SKM-1 (cell line): Measurements from ENCODE around the gene RBBP8.

Source experiments
- DNase-seq: peaks from one replicate; lab custom pipeline; 2025; ENCODE audit not compliant: unreplicated experiment; lab: John Stamatoyannopoulos, UW

The RBBP8 gene

DNA sequence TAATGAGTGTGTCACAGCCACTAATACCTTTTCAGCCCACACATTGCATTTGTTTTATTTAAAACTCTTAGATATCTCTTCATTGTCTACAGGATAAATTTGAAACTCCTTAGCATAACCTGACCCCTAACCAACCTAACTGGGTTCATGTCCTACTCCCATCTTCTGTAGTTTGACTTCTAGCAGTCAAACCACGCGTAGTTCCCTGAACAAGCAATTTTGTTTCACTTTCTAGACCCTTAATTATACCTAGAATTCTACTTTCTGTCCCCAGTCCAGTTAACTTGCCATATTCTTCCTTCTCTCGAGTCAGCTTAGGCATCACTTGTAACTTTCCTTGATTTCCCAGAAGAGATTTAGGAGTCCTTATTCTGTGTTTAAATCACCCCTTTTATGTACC, 55.1 kb downstream of the RBBP8 start:
- DNase-seq: no peak

- DNase-seq: no peak
These were observed 65.2 kb downstream of the RBBP8 start for GRCh38 chr18:22998344-22998743.

- DNase-seq: no peak
These were observed 66.1 kb downstream of the RBBP8 start for GRCh38 chr18:22999212-22999611.

GRCh38 chr18:22999647-23000046, 66.5 kb downstream of the RBBP8 start:
- no peak for DNase-seq

- no peak for DNase-seq
These were observed 70.2 kb downstream of the RBBP8 start for GRCh38 chr18:23003289-23003688.

GRCh38 chr18:23012249-23012648, 79.1 kb downstream of the RBBP8 start:
- no peak for DNase-seq

- DNase-seq: no peak
These were observed 87.6 kb downstream of the RBBP8 start for GRCh38 chr18:23020555-23021294.

- no peak for DNase-seq
These were observed 88.5 kb downstream of the RBBP8 start for GRCh38 chr18:23021623-23022022.

DNA sequence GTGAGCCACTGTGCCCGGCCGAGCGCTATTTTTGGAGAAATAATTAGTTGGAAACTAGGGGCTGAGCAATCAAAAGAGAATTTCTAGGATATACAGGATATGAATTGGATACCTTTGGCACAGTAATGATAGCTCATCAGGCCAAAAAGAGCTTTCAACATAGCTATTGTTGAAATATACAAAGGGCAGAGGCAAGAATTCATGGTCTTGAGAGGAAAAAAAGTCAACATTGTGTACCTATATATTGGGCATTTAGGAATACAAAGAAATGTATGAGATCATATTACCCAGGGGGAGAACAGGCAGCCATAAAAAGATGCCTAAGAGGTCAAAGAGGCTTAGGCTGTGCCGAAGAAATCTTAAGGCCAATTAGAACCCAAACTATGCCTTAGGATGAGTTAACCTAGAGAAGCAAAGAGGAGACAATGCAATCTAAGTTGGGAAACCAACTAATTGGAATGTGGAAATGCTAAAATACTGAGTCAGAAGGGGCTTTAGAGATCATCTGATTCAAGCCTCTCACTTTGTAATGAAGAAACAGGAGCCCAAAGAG, 99.0 kb downstream of the RBBP8 start:
- no peak for DNase-seq

- DNase-seq: no peak
These were observed 99.9 kb downstream of the RBBP8 start for GRCh38 chr18:23033056-23033455.

DNA sequence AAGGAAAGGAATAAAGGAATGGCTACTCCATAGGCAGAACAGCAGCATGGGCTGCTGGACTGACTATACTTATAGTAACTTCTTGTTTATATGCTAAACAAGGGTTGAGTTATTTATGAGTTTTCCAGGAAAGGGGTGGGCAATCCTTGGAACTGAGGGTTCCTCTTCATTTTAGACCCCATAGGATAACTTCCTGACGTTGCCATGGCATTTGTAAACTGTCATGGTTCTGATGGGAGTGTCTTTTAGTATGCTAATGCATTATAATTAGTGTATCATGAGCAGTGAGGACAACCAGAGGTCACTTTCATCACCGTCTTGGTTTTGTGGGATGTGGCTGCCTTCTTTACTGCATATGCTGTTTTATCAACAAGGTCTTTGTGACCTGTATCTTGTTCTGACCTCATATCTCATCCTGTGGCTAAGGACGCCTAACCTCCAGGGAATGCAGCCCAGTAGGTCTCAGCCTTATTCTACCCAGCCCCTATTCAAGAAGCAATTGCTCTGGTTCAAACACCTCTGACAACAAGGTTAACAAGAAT, 103.6 kb downstream of the RBBP8 start:
- no peak for DNase-seq

DNA sequence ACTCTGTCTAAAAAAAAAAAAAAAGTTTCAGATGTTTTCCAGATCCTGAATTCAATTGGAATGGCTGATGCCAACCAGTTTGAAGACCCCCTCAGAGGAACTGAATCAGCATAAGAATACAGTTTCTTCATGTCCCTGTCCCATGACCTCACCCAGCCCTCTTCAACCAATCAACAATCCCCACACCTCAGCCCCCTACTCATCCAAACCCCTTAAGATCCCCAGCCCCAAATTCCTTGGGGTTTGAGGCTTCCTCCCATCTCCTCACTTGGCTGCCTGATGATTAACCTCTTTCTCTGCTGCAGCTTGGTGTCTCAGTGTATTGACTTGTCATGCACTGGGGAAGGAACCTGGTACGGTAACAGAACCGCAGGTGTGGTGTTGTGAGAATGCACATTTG, 104.5 kb downstream of the RBBP8 start:
- DNase-seq: no peak

- no peak for DNase-seq
These were observed 105.6 kb downstream of the RBBP8 start for GRCh38 chr18:23038712-23039111.

- DNase-seq: no peak
These were observed 109.0 kb downstream of the RBBP8 start for GRCh38 chr18:23042133-23042532.

GRCh38 chr18:23043803-23044376, 110.8 kb downstream of the RBBP8 start:
- DNase-seq: no peak

GRCh38 chr18:23049698-23050373, 116.7 kb downstream of the RBBP8 start:
- no peak for DNase-seq

GRCh38 chr18:23053776-23054457, 120.8 kb downstream of the RBBP8 start:
- no peak for DNase-seq

- DNase-seq: no peak
These were observed 121.4 kb downstream of the RBBP8 start for GRCh38 chr18:23054553-23054952.

DNA sequence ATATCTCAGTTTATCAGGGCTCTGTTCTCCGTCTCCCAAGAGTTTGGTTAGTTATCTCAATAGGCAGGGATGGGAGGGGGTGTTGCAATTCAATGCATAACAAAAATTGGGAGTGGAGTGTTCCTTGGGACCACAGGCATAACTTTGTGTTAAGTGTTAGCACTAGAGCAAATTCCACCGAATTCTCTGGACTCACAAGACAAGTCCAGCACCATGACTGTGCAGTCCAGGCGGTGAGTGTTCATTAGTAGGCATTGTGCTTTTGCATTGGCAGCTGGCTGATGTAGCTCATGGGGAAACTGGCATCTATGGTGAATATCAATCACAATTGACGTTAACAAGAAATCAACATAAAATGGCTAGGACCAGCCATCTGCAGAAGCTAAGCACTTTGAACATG, 123.2 kb downstream of the RBBP8 start:
- DNase-seq: no peak

DNA sequence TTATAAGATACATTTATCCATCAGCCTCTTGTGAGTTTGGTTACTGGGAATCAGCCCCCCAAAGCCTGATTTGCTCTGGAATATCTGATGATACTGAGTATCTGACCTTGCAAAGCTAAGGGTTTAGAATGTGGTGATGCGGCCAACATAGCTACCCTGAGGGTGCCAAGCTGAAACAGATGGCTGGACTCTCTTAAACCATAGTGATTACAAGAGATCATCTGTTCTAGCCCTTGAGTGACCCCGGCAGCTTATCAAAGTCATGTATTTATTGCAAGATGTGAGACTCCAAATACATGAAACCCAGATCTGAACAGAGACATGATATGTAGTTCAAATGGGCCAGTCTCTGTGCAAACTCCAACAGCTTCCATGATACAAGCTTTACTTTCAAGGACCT, 124.0 kb downstream of the RBBP8 start:
- DNase-seq: no peak

- DNase-seq: no peak
These were observed 125.8 kb downstream of the RBBP8 start for GRCh38 chr18:23058746-23059415.
